ENCODE results near the gene OFD1. TPM values are rescaled to one million over a fixed set of nuclear protein-coding genes. Genes with fewer than 3 reads are reported as not detected.

OFD1 gene
- total and polyA plus RNA-seq, 12 donors = 7.6 to 51.5 (median 9.2) TPM

- Histone ChIP-seq H3K9me3 (peaks cover 0 to 19% (median 0%) of the 10 kb centered on the region in 11 donors), H3K4me1 (peaks cover 0 to 43% (median 11%) of the 10 kb centered on the region in 9 donors), H3K27me3 (peaks cover 0 to 30% (median 0%) of the 10 kb centered on the region in 7 donors), H3K27ac (peak overlapping the region in 7 of 10 donors; percentile 75 to 93 (median 91)), H3K4me3 (peak overlapping the region; percentile 53 to 95 (median 81)), H3K36me3 (peaks cover 0 to 16% (median 0%) of the 10 kb centered on the region in 9 donors)
- ATAC-seq (no peak), DNase-seq (no peak)
- intact Hi-C loops (cut with DNase I) = loop anchor here in 3 of 10 donors (5.0 kb wide), 4 partner anchors 41 to 81 kb away; partner anchors contain the start of genes TCEANC (in 2 of the 3) and RAB9A (in 1 of the 3)
- 16 to 24% methylated on average over 4 of the region's 4 CpGs for WGBS, 2 donors
- TF ChIP-seq, protein P1, sequence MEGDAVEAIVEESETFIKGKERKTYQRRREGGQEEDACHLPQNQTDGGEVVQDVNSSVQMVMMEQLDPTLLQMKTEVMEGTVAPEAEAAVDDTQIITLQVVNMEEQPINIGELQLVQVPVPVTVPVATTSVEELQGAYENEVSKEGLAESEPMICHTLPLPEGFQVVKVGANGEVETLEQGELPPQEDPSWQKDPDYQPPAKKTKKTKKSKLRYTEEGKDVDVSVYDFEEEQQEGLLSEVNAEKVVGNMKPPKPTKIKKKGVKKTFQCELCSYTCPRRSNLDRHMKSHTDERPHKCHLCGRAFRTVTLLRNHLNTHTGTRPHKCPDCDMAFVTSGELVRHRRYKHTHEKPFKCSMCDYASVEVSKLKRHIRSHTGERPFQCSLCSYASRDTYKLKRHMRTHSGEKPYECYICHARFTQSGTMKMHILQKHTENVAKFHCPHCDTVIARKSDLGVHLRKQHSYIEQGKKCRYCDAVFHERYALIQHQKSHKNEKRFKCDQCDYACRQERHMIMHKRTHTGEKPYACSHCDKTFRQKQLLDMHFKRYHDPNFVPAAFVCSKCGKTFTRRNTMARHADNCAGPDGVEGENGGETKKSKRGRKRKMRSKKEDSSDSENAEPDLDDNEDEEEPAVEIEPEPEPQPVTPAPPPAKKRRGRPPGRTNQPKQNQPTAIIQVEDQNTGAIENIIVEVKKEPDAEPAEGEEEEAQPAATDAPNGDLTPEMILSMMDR (IDR thresholded peaks at IDR 0.05) = no peak
Observed at GRCh38 chrX:13733506-13733905, 1.0 kb upstream of the OFD1 start.

DNA sequence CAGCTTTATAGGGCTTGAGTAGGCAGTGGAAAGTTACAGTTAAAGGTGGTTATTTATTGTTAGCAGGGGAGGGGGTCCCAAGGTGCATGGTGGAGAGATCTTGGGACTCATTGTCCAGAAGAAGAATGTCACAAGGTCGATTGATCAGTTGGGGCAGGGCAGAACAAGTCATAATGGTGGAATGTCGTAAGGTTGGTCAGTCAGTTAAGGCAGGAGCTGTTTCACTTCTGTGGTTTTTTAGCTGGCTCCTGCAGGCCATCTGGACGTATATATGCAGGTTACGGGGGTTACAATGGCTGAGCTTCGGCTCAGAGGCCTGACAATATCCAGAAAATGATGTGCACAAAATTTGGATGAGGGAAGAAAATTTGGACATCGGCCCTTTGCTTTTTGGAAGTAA lies 7.1 kb downstream of the OFD1 start:
- H3K4me1 ChIP-seq = no peaks in the 10 kb centered on the region
- ATAC-seq (no peak), DNase-seq (no peak)
- no peak overlapping the region for H3K4me3 ChIP-seq
- H3K27me3 ChIP-seq = peaks cover 0 to 3% (median 0%) of the 10 kb centered on the region in 7 donors
- TF ChIP-seq, protein P1 (IDR thresholded peaks at IDR 0.05) = no peak
- H3K36me3 ChIP-seq = peaks cover 0 to 67% (median 0%) of the 10 kb centered on the region in 9 donors
- H3K27ac ChIP-seq = no peak overlapping the region
- H3K9me3 ChIP-seq = no peaks in the 10 kb centered on the region
- intact Hi-C loops (cut with DNase I) = loop anchor here in 6 of 10 donors (5.0 to 10.0 kb wide), 4 partner anchors 77 to 756 kb away; no protein-coding TSS in a partner anchor
- WGBS, 2 donors = 73 to 89% methylated on average over 6 of the region's 6 CpGs

GRCh38 chrX:13742397-13743176 lies 8.0 kb downstream of the OFD1 start:
- no peaks in the 10 kb centered on the region for H3K4me1 ChIP-seq
- TF ChIP-seq, protein P1 (IDR thresholded peaks at IDR 0.05) = no peak
- DNase-seq (no peak), ATAC-seq (no peak)
- peak overlapping the region in 1 of 10 donors; percentile 61 for H3K27ac ChIP-seq
- H3K4me3 ChIP-seq = no peak overlapping the region
- WGBS, 2 donors = 82 to 85% methylated on average over 13 of the region's 13 CpGs
- H3K36me3 ChIP-seq = peaks cover 0 to 71% (median 0%) of the 10 kb centered on the region in 9 donors
- intact Hi-C loops (cut with DNase I) = loop anchor here in 6 of 10 donors (5.0 to 10.0 kb wide), 4 partner anchors 78 to 755 kb away; no protein-coding TSS in a partner anchor
- H3K9me3 ChIP-seq = no peaks in the 10 kb centered on the region
- H3K27me3 ChIP-seq = peaks cover 0 to 3% (median 0%) of the 10 kb centered on the region in 7 donors

- TF ChIP-seq, protein P1 (IDR thresholded peaks at IDR 0.05) = peak in 7 of 9 donors; percentile 32 to 56 (median 48)
- Histone ChIP-seq H3K27me3 (peaks cover 0 to 3% (median 0%) of the 10 kb centered on the region in 7 donors), H3K27ac (no peak overlapping the region), H3K4me1 (no peaks in the 10 kb centered on the region), H3K36me3 (peaks cover 0 to 71% (median 0%) of the 10 kb centered on the region in 9 donors), H3K9me3 (no peaks in the 10 kb centered on the region), H3K4me3 (no peak overlapping the region)
- intact Hi-C loops (cut with DNase I) = loop anchor here in 7 of 10 donors (2.0 to 10.0 kb wide), 6 partner anchors 83 to 1166 kb away; partner anchors contain the start of gene GEMIN8 (in 1 of the 7)
- peak in 4 of 8 donors; percentile 27 to 50 (median 38) for ATAC-seq
- peak in 1 of 2 donors; percentile 18 for DNase-seq
- 5 to 40% methylated on average over 2 of the region's 2 CpGs for WGBS, 2 donors
Observed at GRCh38 chrX:13747836-13748235, 13.3 kb downstream of the OFD1 start.
